ENCODE results near the gene PCNX2.

GRCh38 chr1:233112186-233113008 is 183.1 kb downstream of the PCNX2 start:
- TF ChIP-seq EZH2 (IDR thresholded peaks at IDR 0.05; ENCODE audit: low read length, missing control alignments): no peak
- TF ChIP-seq CTCF (conservative IDR thresholded peaks at IDR 0.05 in 1 of 2, IDR thresholded peaks at IDR 0.05 in 1 of 2; ENCODE audit: low read depth in 1 of 2, low read length in 2 of 2): no peak
